Measurements from ENCODE around the gene PACRG. TPM values are rescaled to one million over a fixed set of nuclear protein-coding genes. Genes with fewer than 3 reads are reported as not detected.

The PACRG gene
- total and polyA plus RNA-seq, 9 donors = 2.5 to 33.1 (median 3.8) TPM

GRCh38 chr6:163348789-163349680 is 621.3 kb downstream of the PACRG start:
- H3K9me3 ChIP-seq = no peaks in the 10 kb centered on the region
- no peaks in the 10 kb centered on the region for H3K27me3 ChIP-seq
- no peaks in the 10 kb centered on the region for H3K4me1 ChIP-seq (ENCODE audit: insufficient read depth)
- WGBS, 3 donors = 84 to 90% (median 90%) methylated on average over 9 of the region's 9 CpGs
- H3K27ac ChIP-seq = no peak overlapping the region
- no peak overlapping the region for H3K4me3 ChIP-seq
- no peaks in the 10 kb centered on the region for H3K36me3 ChIP-seq
- intact Hi-C loops (cut with DNase I) = no loop called here
- DNase-seq = no peak
- no peak for TF ChIP-seq CTCF (IDR thresholded peaks at IDR 0.05)
- no peak for TF ChIP-seq POLR2A (IDR thresholded peaks at IDR 0.05)
- TF ChIP-seq EP300 (IDR thresholded peaks at IDR 0.05) = no peak

GRCh38 chr6:163349696-163350095 is 621.9 kb downstream of the PACRG start:
- Histone ChIP-seq H3K27me3 (no peaks in the 10 kb centered on the region), H3K36me3 (no peaks in the 10 kb centered on the region), H3K4me1 (ENCODE audit: insufficient read depth) (no peaks in the 10 kb centered on the region), H3K9me3 (no peaks in the 10 kb centered on the region), H3K27ac (no peak overlapping the region), H3K4me3 (no peak overlapping the region)
- 95 to 96% (median 96%) methylated on average over 8 of the region's 8 CpGs for WGBS, 3 donors
- DNase-seq = no peak
- TF ChIP-seq CTCF (IDR thresholded peaks at IDR 0.05) (no peak), POLR2A (IDR thresholded peaks at IDR 0.05) (no peak), EP300 (IDR thresholded peaks at IDR 0.05) (no peak)
- intact Hi-C loops (cut with DNase I) = no loop called here

- WGBS, 3 donors = 61 to 73% (median 71%) methylated on average over 6 of the region's 6 CpGs
- no peak for DNase-seq
- Histone ChIP-seq H3K4me1 (ENCODE audit: insufficient read depth) (no peaks in the 10 kb centered on the region), H3K9me3 (no peaks in the 10 kb centered on the region), H3K36me3 (no peaks in the 10 kb centered on the region), H3K4me3 (no peak overlapping the region), H3K27ac (no peak overlapping the region), H3K27me3 (no peaks in the 10 kb centered on the region)
- TF ChIP-seq EP300 (IDR thresholded peaks at IDR 0.05) = no peak
- no peak for TF ChIP-seq POLR2A (IDR thresholded peaks at IDR 0.05)
- no peak for TF ChIP-seq CTCF (IDR thresholded peaks at IDR 0.05)
- intact Hi-C loops (cut with DNase I) = no loop called here
Measured at GRCh38 chr6:163351013-163351412, 623.2 kb downstream of the PACRG start.

GRCh38 chr6:163352011-163352685 is 624.4 kb downstream of the PACRG start:
- H3K36me3 ChIP-seq = no peaks in the 10 kb centered on the region
- no peak for DNase-seq
- H3K27ac ChIP-seq = no peak overlapping the region
- TF ChIP-seq CTCF (IDR thresholded peaks at IDR 0.05) (no peak), POLR2A (IDR thresholded peaks at IDR 0.05) (no peak), EP300 (IDR thresholded peaks at IDR 0.05) (no peak)
- no peaks in the 10 kb centered on the region for H3K9me3 ChIP-seq
- intact Hi-C loops (cut with DNase I) = no loop called here
- WGBS, 3 donors = 88 to 94% (median 90%) methylated on average over 16 of the region's 16 CpGs
- H3K27me3 ChIP-seq = no peaks in the 10 kb centered on the region
- no peak overlapping the region for H3K4me3 ChIP-seq
- H3K4me1 ChIP-seq (ENCODE audit: insufficient read depth) = no peaks in the 10 kb centered on the region

All from ovary (tissue), 9 donors.